Sciatic nerve (tissue), 2 donors: ENCODE data around the gene MLPH. TPM values are rescaled to one million over a fixed set of nuclear protein-coding genes. Genes with fewer than 3 reads are reported as not detected.

Source experiments
- ATAC-seq: fragments of 200-7000 bp; cut with Tn5 transposase; one replicate; pipeline ENCODE4 v1.9.1; 2020; ENCODE audit warnings: mild to moderate bottlenecking, moderate library complexity
- DNase-seq: peaks from one replicate; pipeline ENCODE4 v3.0.0-alpha.2; 2020; ENCODE audit warnings: low spot score
- intact Hi-C: fragments of 100-400 bp; cut with DNase I; formaldehyde crosslinking; loops from one replicate; pipeline ENCODE4 v1.14.2; 2022
- total RNA-seq: library from RNA; stranded (reverse); fragmentation: NEBNext Ultra II Directional; extraction: Animal tissue kit (Norgen Biotek cat#: 25700); gene quantifications from one replicate; pipeline ENCODE4 v1.2.1, GENCODE V29; 2021
- donor health status: DM: no; HTN: no; CAD: no.
- donor health status: DM: no; HTN: no; CAD: no.

The MLPH gene
- total RNA-seq, 1 donor from 2014 or later, result 25.5 TPM

GRCh38 chr2:237511885-237512405 is 24.9 kb downstream of the MLPH start:
- intact Hi-C loops, result loop anchor here (5.0 kb wide), 1 partner anchor 60 kb away; no protein-coding TSS in a partner anchor
- peak; percentile 56 for DNase-seq
- ATAC-seq, result peak; percentile 1

- intact Hi-C loops, result loop anchor here (5.0 kb wide), 1 partner anchor 59 kb away; no protein-coding TSS in a partner anchor
- ATAC-seq (peak; percentile 86), DNase-seq (peak; percentile 91)
These were observed 25.9 kb downstream of the MLPH start for GRCh38 chr2:237512774-237513466.

- DNase-seq, result peak; percentile 47
- peak; percentile 12 for ATAC-seq
These were observed 26.6 kb downstream of the MLPH start for GRCh38 chr2:237513693-237514092.

GRCh38 chr2:237514474-237515130 is 27.6 kb downstream of the MLPH start:
- no peak for DNase-seq
- intact Hi-C loops, result loop anchor here (5.0 kb wide), 1 partner anchor 58 kb away; no protein-coding TSS in a partner anchor
- ATAC-seq, result no peak

More at GRCh38 chr2:237513693-237514092, 26.6 kb downstream of the MLPH start:
- intact Hi-C loops, result loop anchor here (5.0 kb wide), 1 partner anchor 59 kb away; no protein-coding TSS in a partner anchor

GRCh38 chr2:237515166-237515565 is 28.1 kb downstream of the MLPH start:
- intact Hi-C loops, result no loop called here
- no peak for DNase-seq
- ATAC-seq, result no peak

- DNase-seq (no peak), ATAC-seq (no peak)
- intact Hi-C loops, result no loop called here
These were observed 28.7 kb downstream of the MLPH start for GRCh38 chr2:237515621-237516275.

GRCh38 chr2:237517163-237517562 is 30.1 kb downstream of the MLPH start:
- ATAC-seq (no peak), DNase-seq (no peak)
- intact Hi-C loops, result no loop called here

GRCh38 chr2:237517990-237518389 is 30.9 kb downstream of the MLPH start:
- DNase-seq, result no peak
- no peak for ATAC-seq
- intact Hi-C loops, result loop anchor here (2.0 kb wide), 1 partner anchor 37 kb away; no protein-coding TSS in a partner anchor

- no peak for DNase-seq
- intact Hi-C loops, result loop anchor here (2.0 kb wide), 1 partner anchor 35 kb away; no protein-coding TSS in a partner anchor
- ATAC-seq, result peak; percentile 37
These were observed 32.6 kb downstream of the MLPH start for GRCh38 chr2:237519506-237520245.

GRCh38 chr2:237520290-237520689 is 33.2 kb downstream of the MLPH start:
- intact Hi-C loops, result no loop called here
- ATAC-seq (no peak), DNase-seq (no peak)

GRCh38 chr2:237524631-237525030 is 37.6 kb downstream of the MLPH start:
- intact Hi-C loops, result no loop called here
- ATAC-seq (peak; percentile 15), DNase-seq (no peak)

- peak; percentile 24 for ATAC-seq
- DNase-seq, result no peak
- intact Hi-C loops, result no loop called here
These were observed 38.6 kb downstream of the MLPH start for GRCh38 chr2:237525559-237526157.

GRCh38 chr2:237527233-237527632 is 40.2 kb downstream of the MLPH start:
- intact Hi-C loops, result no loop called here
- no peak for ATAC-seq

GRCh38 chr2:237527766-237528165 is 40.7 kb downstream of the MLPH start:
- no peak for DNase-seq
- intact Hi-C loops, result no loop called here
- ATAC-seq, result no peak

More at GRCh38 chr2:237527233-237527632, 40.2 kb downstream of the MLPH start:
- DNase-seq, result no peak

- DNase-seq (no peak), ATAC-seq (no peak)
- intact Hi-C loops, result no loop called here
These were observed 42.7 kb downstream of the MLPH start for GRCh38 chr2:237529452-237530402.

GRCh38 chr2:237530472-237531433 is 43.7 kb downstream of the MLPH start:
- ATAC-seq, result no peak
- DNase-seq, result no peak
- intact Hi-C loops, result no loop called here
